Calu3 (cell line): ENCODE data around the gene ICA1L. TPM values are rescaled to one million over a fixed set of nuclear protein-coding genes. Genes with fewer than 3 reads are reported as not detected.

Experiments
- BruUV-seq: library from RNA; stranded (reverse); fragments of 400-500 nt; replicated peaks from 2 replicates; lab custom pipeline; 2021; lab: Mats Ljungman, UMichigan
- CTCF ChIA-PET: fragments of 300-600 bp; sonication (Branson Sonifier 250); formaldehyde crosslinking; loops from one replicate; lab custom pipeline; 2022; ENCODE audit warnings: antibody characterized with exemption; lab: Charles Lee
- DNase-seq: peaks from one replicate; pipeline ENCODE4 v3.0.0; 2022
- H3K27ac Mint-ChIP-seq: one replicate; pipeline ENCODE4 v1.8.0; 2022; ENCODE audit warnings: mixed read lengths; ENCODE audit not compliant: unreplicated experiment
- H3K27me3 Mint-ChIP-seq: one replicate; pipeline ENCODE4 v1.8.0; 2022; ENCODE audit warnings: mixed read lengths; ENCODE audit not compliant: unreplicated experiment
- H3K36me3 Mint-ChIP-seq: one replicate; pipeline ENCODE4 v1.8.0; 2022; ENCODE audit warnings: mild to moderate bottlenecking, moderate library complexity, mixed read lengths; ENCODE audit not compliant: insufficient read depth, unreplicated experiment
- H3K4me1 Mint-ChIP-seq: one replicate; pipeline ENCODE4 v1.8.0; 2022; ENCODE audit warnings: mild to moderate bottlenecking, low read depth, mixed read lengths; ENCODE audit not compliant: unreplicated experiment
- H3K4me3 Mint-ChIP-seq: one replicate; pipeline ENCODE4 v1.8.0; 2022; ENCODE audit warnings: mild to moderate bottlenecking, low read depth, moderate library complexity, mixed read lengths; ENCODE audit not compliant: unreplicated experiment
- H3K9me3 Mint-ChIP-seq: one replicate; pipeline ENCODE4 v1.8.0; 2022; ENCODE audit warnings: low read depth, mixed read lengths; ENCODE audit not compliant: unreplicated experiment
- CTCF ChIP-seq: fragments of 200-600 bp; IDR thresholded peaks from one replicate; pipeline ENCODE4 v1.8.0; 2022; ENCODE audit warnings: antibody characterized with exemption; ENCODE audit not compliant: unreplicated experiment
- intact Hi-C: fragments of 100-400 bp; cut with micrococcal nuclease; formaldehyde crosslinking; loops from one replicate; pipeline ENCODE4 v1.10.0; 2022; ENCODE audit not compliant: unreplicated experiment
- total RNA-seq: library from RNA; stranded (reverse); gene quantifications from 2 replicates; pipeline ENCODE4 v1.2.3, GENCODE V29; 2022

Gene ICA1L
- total RNA-seq, 1 experiment from 2014 or later, result 1.3 TPM

GRCh38 chr2:202885190-202885589 is 13.6 kb upstream of the ICA1L start:
- intact Hi-C loops, result no loop called here
- no peaks in the 10 kb centered on the region for H3K4me1 Mint-ChIP-seq
- peaks cover 39% of the 10 kb centered on the region for H3K36me3 Mint-ChIP-seq
- BruUV-seq, result no TSS peak
- H3K27me3 Mint-ChIP-seq, result no peaks in the 10 kb centered on the region
- no peak for TF ChIP-seq CTCF
- H3K9me3 Mint-ChIP-seq, result no peaks in the 10 kb centered on the region
- DNase-seq, result no peak
- CTCF ChIA-PET, result no interaction called here
- H3K4me3 Mint-ChIP-seq, result no peak overlapping the region
- H3K27ac Mint-ChIP-seq, result no peak overlapping the region

GRCh38 chr2:202883987-202884675 is 12.6 kb upstream of the ICA1L start:
- intact Hi-C loops, result no loop called here
- Mint-ChIP-seq H3K9me3 (no peaks in the 10 kb centered on the region), H3K27ac (no peak overlapping the region), H3K36me3 (peaks cover 34% of the 10 kb centered on the region), H3K4me1 (no peaks in the 10 kb centered on the region), H3K4me3 (no peak overlapping the region), H3K27me3 (no peaks in the 10 kb centered on the region)
- DNase-seq, result no peak
- no peak for TF ChIP-seq CTCF
- BruUV-seq, result no TSS peak
- CTCF ChIA-PET, result no interaction called here

GRCh38 chr2:202881570-202881969 is 10.0 kb upstream of the ICA1L start:
- H3K27me3 Mint-ChIP-seq, result no peaks in the 10 kb centered on the region
- H3K4me1 Mint-ChIP-seq, result no peaks in the 10 kb centered on the region
- DNase-seq, result no peak
- H3K4me3 Mint-ChIP-seq, result no peak overlapping the region
- peaks cover 22% of the 10 kb centered on the region for H3K36me3 Mint-ChIP-seq
- H3K27ac Mint-ChIP-seq, result no peak overlapping the region
- intact Hi-C loops, result no loop called here
- TF ChIP-seq CTCF, result no peak
- CTCF ChIA-PET, result no interaction called here
- BruUV-seq, result no TSS peak
- no peaks in the 10 kb centered on the region for H3K9me3 Mint-ChIP-seq

GRCh38 chr2:202877699-202878098 is 6.1 kb upstream of the ICA1L start:
- H3K4me1 Mint-ChIP-seq, result no peaks in the 10 kb centered on the region
- no peak overlapping the region for H3K4me3 Mint-ChIP-seq
- H3K27me3 Mint-ChIP-seq, result no peaks in the 10 kb centered on the region
- no TSS peak for BruUV-seq
- intact Hi-C loops, result no loop called here
- H3K36me3 Mint-ChIP-seq, result peaks cover 9% of the 10 kb centered on the region
- CTCF ChIA-PET, result no interaction called here
- no peak for TF ChIP-seq CTCF
- no peak for DNase-seq
- no peaks in the 10 kb centered on the region for H3K9me3 Mint-ChIP-seq
- H3K27ac Mint-ChIP-seq, result no peak overlapping the region
